HL-60 (cell line): ENCODE data around the gene MSLN.

ENCODE experiments used
- DNase-seq, 2 experiments: peaks; one replicate each; pipeline ENCODE4 v3.0.0-alpha.2; 2010 to 2020; ENCODE audit warnings: low read depth in 1 of 2, low spot score in 1 of 2
- H3K27ac ChIP-seq: fragments of 250-450 bp; sonication (Bioruptor Pico); replicated peaks from 2 replicates; pipeline ENCODE4 v1.5.1; 2020; ENCODE audit warnings: mild to moderate bottlenecking, moderate library complexity
- H3K27me3 ChIP-seq: fragments of 250-450 bp; sonication (Bioruptor Pico); 2 replicates; pipeline ENCODE4 v1.5.1; 2021; ENCODE audit warnings: mild to moderate bottlenecking, moderate library complexity; ENCODE audit not compliant: insufficient read depth, poor library complexity, severe bottlenecking
- H3K4me3 ChIP-seq: replicated peaks from 2 replicates; pipeline ENCODE4 v1.5.1; 2011; ENCODE audit warnings: mild to moderate bottlenecking, control low read depth, low read length; ENCODE audit not compliant: insufficient read depth
- GABPA ChIP-seq: IDR thresholded peaks from 2 replicates; pipeline ENCODE4 v1.6.1; 2012; ENCODE audit warnings: low read depth
- POLR2AphosphoS5 ChIP-seq: IDR thresholded peaks from 2 replicates; pipeline ENCODE4 v1.6.1; 2012; ENCODE audit warnings: low read depth
- SPI1 ChIP-seq: IDR thresholded peaks from 2 replicates; pipeline ENCODE4 v1.6.1; 2012; ENCODE audit warnings: low read depth, mild to moderate bottlenecking, borderline replicate concordance
- TF ChIP-seq, protein P1 (sequence below): IDR thresholded peaks from 2 replicates; pipeline ENCODE4 v1.6.1; 2012; ENCODE audit warnings: low read depth; ENCODE audit not compliant: insufficient replicate concordance
- TF ChIP-seq, protein P2 (sequence below): IDR thresholded peaks from one replicate; pipeline ENCODE4 v1.5.1; 2011; ENCODE audit warnings: low read length, control low read depth, inconsistent platforms; ENCODE audit not compliant: insufficient read depth

MSLN gene

DNA sequence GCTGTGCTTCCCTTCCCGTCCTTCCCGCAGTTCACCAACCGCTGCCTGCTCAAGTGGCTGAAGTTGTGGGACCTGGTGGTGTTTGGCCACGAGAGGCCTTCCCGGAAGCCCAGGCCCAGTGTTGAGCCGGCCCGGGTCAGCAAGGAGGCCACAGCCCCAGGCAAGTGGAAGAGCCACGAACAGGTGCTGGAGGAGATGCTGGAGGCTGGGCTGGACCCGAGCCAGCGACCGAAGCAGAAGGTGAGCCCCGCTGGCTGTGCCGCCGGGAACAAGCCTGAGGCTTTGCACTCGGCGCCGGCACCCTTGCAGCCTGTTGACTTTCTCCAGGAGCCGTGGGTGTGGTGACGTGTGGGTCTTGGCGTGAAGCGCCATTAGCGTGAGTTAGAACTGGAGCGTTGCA, 30.6 kb downstream of the MSLN start:
- Histone ChIP-seq H3K27me3 (no peaks in the 10 kb centered on the region), H3K4me3 (no peak overlapping the region), H3K27ac (no peak overlapping the region)
- TF ChIP-seq, protein P1, sequence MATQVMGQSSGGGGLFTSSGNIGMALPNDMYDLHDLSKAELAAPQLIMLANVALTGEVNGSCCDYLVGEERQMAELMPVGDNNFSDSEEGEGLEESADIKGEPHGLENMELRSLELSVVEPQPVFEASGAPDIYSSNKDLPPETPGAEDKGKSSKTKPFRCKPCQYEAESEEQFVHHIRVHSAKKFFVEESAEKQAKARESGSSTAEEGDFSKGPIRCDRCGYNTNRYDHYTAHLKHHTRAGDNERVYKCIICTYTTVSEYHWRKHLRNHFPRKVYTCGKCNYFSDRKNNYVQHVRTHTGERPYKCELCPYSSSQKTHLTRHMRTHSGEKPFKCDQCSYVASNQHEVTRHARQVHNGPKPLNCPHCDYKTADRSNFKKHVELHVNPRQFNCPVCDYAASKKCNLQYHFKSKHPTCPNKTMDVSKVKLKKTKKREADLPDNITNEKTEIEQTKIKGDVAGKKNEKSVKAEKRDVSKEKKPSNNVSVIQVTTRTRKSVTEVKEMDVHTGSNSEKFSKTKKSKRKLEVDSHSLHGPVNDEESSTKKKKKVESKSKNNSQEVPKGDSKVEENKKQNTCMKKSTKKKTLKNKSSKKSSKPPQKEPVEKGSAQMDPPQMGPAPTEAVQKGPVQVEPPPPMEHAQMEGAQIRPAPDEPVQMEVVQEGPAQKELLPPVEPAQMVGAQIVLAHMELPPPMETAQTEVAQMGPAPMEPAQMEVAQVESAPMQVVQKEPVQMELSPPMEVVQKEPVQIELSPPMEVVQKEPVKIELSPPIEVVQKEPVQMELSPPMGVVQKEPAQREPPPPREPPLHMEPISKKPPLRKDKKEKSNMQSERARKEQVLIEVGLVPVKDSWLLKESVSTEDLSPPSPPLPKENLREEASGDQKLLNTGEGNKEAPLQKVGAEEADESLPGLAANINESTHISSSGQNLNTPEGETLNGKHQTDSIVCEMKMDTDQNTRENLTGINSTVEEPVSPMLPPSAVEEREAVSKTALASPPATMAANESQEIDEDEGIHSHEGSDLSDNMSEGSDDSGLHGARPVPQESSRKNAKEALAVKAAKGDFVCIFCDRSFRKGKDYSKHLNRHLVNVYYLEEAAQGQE = no peak
- no peak for TF ChIP-seq GABPA
- TF ChIP-seq, protein P2, sequence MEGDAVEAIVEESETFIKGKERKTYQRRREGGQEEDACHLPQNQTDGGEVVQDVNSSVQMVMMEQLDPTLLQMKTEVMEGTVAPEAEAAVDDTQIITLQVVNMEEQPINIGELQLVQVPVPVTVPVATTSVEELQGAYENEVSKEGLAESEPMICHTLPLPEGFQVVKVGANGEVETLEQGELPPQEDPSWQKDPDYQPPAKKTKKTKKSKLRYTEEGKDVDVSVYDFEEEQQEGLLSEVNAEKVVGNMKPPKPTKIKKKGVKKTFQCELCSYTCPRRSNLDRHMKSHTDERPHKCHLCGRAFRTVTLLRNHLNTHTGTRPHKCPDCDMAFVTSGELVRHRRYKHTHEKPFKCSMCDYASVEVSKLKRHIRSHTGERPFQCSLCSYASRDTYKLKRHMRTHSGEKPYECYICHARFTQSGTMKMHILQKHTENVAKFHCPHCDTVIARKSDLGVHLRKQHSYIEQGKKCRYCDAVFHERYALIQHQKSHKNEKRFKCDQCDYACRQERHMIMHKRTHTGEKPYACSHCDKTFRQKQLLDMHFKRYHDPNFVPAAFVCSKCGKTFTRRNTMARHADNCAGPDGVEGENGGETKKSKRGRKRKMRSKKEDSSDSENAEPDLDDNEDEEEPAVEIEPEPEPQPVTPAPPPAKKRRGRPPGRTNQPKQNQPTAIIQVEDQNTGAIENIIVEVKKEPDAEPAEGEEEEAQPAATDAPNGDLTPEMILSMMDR = no peak
- TF ChIP-seq POLR2AphosphoS5 = no peak
- TF ChIP-seq SPI1 = no peak
- no peak for DNase-seq

GRCh38 chr16:792221-792995, 31.9 kb downstream of the MSLN start:
- Histone ChIP-seq H3K4me3 (no peak overlapping the region), H3K27me3 (no peaks in the 10 kb centered on the region), H3K27ac (no peak overlapping the region)
- TF ChIP-seq SPI1 (no peak), POLR2AphosphoS5 (no peak), GABPA (no peak)
- TF ChIP-seq, protein P1 = no peak
- TF ChIP-seq, protein P2 = no peak
- DNase-seq = no peak

DNA sequence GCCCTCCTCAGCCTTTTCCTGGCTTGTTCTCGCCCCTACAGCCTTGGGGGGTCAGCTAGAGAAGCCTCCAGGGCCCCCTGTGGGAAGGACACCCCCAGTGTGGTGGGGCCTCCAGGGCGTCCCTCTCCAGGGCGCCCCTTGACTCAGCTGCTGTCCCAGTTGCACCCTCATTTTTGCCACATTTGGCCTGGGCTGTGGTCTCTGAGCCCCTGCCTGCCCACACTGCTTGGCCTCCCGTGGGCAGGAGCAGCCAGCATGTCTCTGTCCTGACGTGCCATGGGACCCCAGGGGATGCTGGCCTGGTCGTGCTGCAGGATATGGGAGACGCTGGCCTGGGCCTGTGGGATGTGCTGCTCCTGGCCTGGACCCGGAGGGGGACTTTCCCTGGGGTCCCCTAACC, 32.9 kb downstream of the MSLN start:
- no peak for DNase-seq
- no peak for TF ChIP-seq SPI1
- TF ChIP-seq, protein P1 = no peak
- no peak for TF ChIP-seq GABPA
- TF ChIP-seq, protein P2 = no peak
- Histone ChIP-seq H3K4me3 (no peak overlapping the region), H3K27me3 (no peaks in the 10 kb centered on the region), H3K27ac (no peak overlapping the region)
